DMS153 treated with DMSO at 0.1 percent for 48 hours (cell line): ENCODE measurements around the gene GAL.

ENCODE experiments used
- DNase-seq: peaks from one replicate; lab custom pipeline; 2025; ENCODE audit not compliant: unreplicated experiment; lab: John Stamatoyannopoulos, UW

Gene GAL

GRCh38 chr11:68707527-68707926, 23.2 kb downstream of the GAL start:
- no peak for DNase-seq

- DNase-seq = no peak
Measured at GRCh38 chr11:68709062-68709461, 24.7 kb downstream of the GAL start.

DNA sequence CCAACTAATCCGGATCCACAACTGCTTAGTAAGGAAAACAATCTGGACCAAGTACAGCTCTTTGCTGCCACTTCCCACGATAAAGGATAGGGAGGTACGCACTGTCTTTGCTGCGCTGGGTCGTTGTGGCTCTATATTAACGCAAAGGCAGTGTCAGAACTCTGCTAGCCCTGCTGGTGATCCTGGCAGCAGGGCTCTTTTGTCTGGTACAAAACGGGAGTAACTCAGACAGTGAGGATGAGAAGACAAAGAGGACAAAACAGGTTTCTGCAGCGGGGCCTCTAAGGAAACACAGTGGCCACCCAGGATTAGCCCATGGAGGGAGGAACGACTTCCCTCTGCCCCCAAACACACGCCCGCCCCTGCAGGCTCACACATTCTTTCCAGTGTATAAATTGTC, 26.1 kb downstream of the GAL start:
- DNase-seq = no peak

DNA sequence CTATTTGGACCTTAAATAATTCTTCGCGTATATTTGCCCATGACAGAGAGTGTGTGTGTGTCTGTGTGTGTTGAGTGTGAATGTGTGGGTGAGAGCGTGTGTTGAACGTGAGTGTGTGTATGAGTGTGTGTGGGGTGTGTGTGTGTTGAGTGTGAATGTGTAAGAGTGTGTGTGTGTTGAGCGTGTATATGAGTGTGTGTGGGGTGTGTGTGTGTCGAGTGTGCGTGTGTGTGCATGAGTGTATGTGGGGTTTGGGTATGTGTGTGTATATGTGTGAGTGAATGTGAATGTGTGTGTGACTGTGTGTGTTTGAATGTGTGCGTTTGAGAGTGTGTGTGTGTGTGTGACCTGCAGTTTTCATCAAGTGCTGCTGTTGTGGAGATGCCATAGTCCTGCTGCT, 26.8 kb downstream of the GAL start:
- DNase-seq = no peak

DNA sequence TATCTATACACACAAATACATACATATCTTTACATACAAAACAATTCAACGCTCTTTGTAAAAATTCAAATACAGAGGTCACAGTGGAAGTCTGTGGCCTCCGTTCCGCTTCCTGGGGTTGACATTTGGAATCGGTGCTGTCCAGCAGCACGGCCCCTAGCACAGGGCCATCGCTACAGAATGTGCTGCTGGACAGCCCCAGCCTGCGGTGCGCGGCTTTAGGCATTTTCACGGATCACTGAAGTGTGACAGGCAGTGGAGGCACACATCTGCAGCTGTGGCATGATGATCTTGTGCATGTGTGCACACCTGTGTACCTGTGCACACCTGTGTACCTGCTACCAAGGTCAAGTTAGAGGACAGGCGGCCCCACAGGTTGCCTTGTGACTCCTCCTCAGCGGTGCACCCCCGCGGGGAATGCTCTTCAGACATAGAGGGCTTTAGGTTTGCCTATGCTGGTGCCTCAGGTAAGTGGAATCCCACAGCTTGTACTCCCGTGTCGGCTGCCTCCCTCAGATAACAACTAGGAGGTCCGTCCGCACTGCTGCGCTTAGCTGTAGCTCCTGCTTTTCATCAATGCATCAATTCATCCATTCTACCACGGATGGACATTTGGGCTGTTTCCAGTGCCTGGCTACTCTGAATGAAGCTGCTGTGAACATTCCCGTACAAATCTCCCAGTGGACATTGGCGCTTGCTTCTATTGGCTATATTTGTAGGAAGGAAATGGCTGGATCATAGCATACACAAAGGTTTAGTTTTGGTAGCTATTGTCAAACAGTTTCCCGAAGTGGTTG, 29.9 kb downstream of the GAL start:
- no peak for DNase-seq

GRCh38 chr11:68715456-68716122, 31.2 kb downstream of the GAL start:
- DNase-seq = no peak

DNA sequence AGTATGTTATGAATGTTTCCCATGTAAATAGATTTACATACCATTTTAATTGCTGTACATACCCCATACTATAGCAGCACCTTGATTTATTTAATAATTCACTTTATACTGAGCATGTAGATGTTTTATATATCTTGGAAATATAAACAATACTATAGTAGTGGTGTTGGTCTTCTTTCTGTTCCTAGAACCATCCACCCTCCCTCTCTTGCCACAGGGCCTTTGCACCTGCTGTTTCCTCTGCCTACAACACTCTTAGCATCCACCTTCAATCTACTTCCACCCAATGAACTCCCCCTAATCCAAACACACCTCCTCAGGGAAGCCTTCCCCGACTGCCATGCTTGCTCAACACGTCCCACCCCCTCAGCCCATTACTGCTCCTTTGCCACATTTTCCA, 36.7 kb downstream of the GAL start:
- no peak for DNase-seq

DNA sequence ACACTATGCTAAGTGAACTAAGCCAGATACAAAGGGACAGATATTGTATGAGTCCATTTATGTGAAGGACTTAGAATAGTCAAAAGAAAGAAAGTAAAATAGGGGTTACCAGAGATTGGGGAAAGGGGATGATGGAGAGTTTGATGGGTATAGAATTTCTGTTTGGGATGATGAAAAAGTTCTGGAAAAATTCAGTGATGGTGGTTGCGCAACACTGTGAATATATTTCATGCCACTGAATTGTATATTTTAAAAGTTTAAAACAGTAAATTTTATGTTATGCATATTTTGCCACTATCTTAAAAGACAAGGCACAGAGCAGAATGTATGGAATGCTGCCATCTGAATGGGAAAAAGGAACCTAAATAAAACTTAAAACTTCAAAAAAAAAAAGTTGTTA, 37.8 kb downstream of the GAL start:
- no peak for DNase-seq

DNA sequence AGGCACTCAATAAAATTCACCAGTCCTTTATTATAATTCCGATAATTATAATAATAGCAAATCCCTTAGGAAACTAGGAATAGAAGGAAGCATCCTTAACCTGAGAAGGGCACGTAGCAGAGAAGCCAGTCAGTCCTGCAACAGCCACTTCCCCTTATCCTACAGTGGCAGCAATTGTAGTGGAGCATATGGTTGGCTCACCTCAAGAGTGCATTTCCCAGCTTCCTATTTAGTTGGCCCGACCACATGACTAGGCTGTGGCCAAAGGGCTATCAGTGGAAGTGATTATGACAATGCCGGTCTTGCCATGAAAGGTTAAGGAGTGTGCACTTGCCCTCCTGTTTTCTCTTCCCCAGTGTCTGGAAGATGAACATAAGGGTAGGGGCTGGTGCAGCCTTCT, 39.9 kb downstream of the GAL start:
- DNase-seq = no peak

GRCh38 chr11:68727783-68728182, 43.4 kb downstream of the GAL start:
- no peak for DNase-seq

GRCh38 chr11:68734111-68734510, 49.8 kb downstream of the GAL start:
- no peak for DNase-seq

GRCh38 chr11:68735125-68735524, 50.8 kb downstream of the GAL start:
- DNase-seq = no peak

DNA sequence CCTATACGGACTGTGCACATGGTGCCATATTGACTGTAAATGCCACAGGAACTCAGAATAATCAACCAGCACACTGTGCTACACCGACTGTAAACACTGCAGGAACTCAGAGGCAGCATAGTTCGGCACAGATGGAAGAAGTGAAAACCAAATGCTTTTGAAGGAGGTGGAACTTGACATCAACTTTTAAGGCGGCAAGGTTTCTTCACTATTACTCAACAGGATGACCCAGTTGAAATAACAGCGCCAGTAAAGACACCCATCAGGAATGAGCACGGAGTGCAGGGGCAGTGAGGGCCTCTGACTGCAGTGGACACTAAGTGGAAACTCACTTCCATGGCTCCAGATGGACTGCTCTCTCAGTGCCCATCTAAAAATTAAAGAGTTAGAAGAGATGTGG, 51.3 kb downstream of the GAL start:
- DNase-seq = no peak
